HG02938 (cell line): ENCODE data around the gene MTARC1.

ENCODE experiments used
- ATAC-seq: cut with Tn5 transposase; IDR thresholded peaks from one replicate; pipeline ENCODE4 v1.9.1; 2021; ENCODE audit warnings: mild to moderate bottlenecking, moderate library complexity; ENCODE audit not compliant: unreplicated experiment

The MTARC1 gene

GRCh38 chr1:220769205-220769604 lies 17.5 kb upstream of the MTARC1 start:
- no peak for ATAC-seq

- ATAC-seq, result peak; percentile 83
Observed at GRCh38 chr1:220770245-220770913, 16.3 kb upstream of the MTARC1 start.

DNA sequence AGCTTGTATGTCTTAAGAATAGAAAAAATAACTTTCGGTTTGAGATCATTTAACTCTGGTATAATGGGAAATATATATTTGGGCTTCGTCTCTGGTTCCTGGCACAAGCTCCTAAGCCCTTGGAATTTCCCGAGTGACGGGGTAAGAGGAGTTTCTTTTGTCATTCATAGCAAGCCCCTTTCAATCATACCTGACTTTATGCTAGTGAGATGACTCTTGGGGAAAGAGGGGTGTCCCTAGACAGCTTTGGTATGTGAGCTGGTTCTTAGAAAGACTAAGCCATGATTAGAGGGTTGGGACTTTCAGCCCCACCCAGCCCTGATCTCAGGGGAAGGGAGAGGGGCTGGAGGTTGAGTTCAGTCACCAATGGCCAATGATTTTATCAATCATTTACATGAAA lies 13.9 kb upstream of the MTARC1 start:
- ATAC-seq, result peak; percentile 26

DNA sequence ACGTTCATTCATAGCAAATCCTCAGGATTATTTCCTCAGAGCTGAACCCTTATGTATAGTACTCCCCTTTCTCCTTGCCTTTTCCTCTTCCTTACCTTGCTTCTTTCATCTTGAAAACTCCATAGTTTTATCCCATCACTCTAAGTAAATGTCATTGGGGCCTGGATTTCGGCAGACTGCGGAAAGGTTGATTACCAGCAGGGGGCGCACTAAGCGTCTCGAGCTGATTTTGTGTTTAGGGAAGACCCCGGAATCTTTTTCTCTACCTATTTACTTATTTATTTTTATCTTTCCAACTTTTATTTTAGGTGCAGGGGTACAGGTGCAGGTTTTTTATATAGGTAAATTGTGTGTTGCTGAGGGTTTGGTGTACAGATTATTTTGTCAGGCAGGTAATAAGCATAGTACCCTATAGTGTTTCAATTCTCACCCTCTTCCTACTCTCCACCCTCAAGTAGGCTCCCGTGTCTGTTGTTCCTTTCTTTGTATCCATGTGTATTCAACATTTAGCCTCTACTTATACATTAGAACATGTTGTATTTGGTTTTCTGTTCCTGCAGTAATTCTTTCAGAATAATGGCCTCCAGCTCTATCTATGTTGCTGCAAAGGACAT lies 11.4 kb upstream of the MTARC1 start:
- ATAC-seq, result no peak

- no peak for ATAC-seq
Observed at GRCh38 chr1:220776254-220776653, 10.5 kb upstream of the MTARC1 start.

DNA sequence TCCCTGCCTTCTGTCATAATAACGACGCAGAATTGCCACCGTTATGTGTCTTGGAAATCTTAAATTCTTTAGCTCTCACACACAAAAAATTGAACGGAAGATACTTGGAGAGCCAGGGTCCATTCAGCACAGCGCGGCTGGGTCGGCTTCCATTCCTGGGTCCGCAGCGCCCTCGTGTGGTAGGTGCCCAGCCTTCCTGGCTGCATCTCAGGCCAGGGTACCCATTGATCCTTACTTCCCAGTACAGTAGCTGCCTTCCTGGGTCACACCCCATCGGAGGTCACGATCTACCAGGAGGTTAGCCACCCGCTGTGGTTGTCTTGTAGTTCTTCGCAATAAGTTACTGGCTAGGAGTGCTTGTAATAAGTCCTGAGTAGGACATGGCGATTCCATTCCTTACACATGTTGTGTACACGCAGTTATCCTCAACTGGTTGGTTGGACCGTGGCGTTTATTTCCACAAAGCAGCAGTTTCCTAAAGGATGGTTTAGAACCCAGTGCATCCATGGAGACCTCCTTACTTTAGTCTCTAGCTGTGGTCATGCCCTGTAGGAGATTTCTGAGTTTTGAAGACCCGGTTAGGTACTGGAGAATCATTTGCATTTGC lies 9.9 kb upstream of the MTARC1 start:
- peak; percentile 76 for ATAC-seq

DNA sequence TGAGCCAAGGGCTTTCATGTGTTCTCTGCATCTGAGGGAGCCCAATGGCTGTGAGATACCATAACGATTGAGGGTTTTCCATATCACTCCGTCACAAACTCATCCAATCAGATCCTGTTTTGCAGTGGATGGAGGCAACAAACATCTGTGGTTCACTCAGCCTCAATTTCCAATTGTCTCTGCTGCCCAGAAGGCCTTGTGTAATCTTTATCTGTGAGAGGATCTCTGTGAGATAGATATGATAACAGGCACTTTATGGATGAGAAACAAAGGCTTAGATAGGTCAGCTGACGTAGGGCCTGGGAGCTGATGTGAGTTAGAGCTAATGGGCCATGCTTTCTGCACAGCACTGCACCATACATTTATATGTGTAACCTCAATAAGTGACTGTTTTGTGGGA lies 3.3 kb upstream of the MTARC1 start:
- ATAC-seq, result no peak

DNA sequence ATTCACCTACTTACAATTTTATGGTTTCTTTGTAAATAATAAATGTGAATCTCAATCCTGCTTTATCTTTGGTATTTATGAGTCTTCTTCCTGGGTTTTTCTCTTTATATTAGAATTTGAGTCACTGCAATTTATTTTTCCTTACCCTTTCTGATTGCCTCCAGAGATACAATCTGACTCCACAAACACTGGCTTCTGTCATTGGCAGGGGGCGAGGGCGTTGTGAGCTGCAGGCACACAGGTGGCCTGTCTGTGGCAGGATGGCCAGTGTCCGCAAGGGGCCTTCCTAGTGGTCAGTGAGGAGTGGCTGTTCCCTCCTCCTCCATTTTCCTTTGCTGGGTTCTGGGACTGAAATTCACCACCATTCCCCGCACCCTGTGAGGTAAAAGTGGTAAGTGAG lies 2.0 kb upstream of the MTARC1 start:
- ATAC-seq, result no peak

DNA sequence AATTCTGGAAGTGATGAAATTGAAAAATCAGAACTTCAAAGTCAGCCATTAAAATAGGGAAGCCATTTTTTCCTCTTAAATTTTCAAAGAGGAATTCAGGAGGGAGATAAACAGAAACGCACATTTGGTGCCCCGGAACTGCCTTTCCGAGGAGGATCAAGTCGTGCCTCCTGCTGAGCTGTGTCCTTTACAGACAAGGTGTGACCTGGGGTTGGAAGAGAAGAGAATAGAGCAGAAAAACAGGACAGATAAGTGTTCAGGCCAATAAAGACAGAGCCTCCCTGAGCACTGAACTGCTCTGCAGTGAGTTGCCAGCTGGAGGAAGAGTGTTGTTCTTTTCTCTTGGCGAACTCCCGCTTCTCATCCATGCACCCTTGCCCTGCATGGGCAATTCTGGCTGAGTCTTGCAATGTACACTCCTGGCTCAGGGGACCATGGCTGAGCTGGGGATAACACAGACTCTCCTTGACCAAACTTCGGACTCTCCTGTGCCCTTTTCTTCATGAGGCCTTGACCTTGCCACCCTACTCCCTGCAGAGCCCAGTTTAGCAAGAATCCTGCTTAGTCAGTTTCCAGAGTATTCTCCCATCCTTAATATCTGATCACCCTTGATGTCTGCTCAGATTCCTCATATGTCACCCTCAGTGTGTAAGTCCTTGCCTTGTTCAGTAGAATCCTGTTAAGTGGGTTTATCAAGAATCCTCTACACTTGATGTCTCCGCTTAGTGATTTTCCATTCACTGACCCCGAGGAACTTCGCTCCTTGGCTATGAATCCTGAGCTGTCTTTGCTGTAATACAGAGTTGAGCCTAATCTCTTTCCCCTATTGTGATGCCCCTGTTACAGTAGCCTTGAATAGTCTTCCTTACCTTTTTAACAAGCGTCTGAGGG lies 1.3 kb upstream of the MTARC1 start:
- ATAC-seq, result no peak

DNA sequence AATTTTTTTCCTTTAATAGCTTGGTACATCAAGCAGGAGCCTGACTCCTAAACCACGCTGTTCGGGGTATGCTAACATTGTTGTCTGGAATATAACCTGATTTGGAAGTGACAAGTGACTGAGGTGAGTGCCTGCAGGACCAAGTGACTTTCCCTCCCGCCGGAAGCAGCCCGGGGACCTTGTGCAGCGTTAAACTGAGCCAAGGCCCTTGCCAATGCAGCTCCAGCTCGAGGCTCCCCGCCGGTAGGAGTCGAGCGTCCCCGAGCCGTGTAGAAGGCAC lies 716 bp upstream of the MTARC1 start:
- ATAC-seq, result peak; percentile 14

- peak; percentile 35 for ATAC-seq
Observed at GRCh38 chr1:220787069-220787619, 431 bp downstream of the MTARC1 start.

GRCh38 chr1:220788900-220789299 lies 2.2 kb downstream of the MTARC1 start:
- ATAC-seq, result no peak

DNA sequence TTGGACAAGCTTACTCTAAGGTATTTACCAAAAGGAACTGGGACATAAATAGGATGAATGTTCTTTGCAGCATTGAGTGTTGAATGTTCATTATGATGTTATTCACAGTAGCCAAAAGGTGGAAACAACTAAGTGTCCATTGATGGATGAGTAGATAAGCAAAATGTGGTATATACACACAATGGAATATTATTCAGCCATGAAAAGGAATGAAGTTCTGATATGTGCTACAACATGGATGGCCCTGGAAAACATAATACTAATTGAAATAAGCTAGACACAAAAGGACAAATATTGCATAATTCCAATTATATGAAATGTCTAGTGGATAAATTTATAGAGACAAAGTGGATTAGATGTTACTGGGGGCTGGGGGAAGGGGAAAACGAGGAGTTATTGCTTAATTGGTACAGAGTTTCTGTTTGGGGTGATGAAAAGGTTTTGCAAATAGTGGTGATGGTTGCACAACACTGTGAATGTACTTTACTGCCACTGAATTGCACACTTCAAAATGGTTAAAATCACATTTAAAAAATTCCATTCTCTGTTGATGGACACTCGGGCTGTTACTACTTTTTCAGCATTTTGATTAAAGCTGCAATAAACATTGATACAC lies 2.9 kb downstream of the MTARC1 start:
- no peak for ATAC-seq

DNA sequence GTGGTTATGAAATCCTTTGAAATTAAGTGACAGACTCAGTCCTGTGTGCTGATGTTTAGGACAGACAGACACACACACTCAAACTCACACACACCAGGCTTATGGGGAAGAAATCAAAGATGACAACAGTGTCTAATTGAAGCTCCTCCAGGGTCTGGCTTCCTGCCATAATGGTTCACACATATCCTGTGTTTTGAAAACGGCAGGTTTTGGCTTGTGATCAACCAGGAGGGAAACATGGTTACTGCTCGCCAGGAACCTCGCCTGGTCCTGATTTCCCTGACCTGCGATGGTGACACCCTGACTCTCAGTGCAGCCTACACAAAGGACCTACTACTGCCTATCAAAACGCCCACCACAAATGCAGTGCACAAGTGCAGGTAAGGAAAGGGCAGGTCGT lies 4.6 kb downstream of the MTARC1 start:
- ATAC-seq, result no peak

DNA sequence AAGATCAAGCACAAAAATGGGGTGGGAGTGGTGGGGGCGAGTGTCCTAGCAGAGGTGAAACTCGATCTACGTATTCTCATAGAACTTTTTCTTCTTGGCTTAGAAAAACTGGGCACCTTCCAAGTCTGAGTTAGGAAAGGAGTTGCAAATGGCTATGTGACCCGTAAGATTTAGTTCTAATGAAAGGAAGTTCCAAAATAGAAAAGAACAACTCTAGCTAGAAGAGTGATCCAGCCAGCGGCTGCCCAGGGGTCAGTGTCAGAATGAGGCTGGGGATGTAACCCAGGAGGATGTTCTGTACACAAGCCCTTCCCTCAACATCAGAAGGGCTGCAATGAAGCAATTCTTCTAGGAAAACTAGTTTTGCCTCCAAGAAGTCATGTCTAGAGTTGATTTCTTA lies 5.2 kb downstream of the MTARC1 start:
- ATAC-seq, result no peak

- ATAC-seq, result no peak
Observed at GRCh38 chr1:220796530-220796929, 9.8 kb downstream of the MTARC1 start.

DNA sequence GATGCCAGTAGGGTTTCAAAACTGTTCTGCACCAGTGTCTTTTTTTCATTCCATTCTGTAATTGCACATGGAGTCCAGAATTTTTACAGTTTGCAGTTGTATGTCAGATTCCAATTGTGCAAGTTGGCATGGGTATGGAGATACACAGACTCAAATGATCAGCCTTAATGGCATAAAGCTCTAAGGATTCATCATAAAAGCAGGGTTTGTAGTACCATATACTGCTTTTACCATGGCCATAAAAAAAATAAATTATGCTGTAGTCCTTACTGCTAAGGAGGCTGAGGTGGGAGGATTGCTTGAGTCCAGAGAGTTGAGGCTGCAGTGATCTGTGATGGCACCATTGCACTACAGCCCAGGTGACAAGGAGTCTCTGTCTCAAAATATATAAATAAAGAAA lies 10.3 kb downstream of the MTARC1 start:
- ATAC-seq, result no peak

DNA sequence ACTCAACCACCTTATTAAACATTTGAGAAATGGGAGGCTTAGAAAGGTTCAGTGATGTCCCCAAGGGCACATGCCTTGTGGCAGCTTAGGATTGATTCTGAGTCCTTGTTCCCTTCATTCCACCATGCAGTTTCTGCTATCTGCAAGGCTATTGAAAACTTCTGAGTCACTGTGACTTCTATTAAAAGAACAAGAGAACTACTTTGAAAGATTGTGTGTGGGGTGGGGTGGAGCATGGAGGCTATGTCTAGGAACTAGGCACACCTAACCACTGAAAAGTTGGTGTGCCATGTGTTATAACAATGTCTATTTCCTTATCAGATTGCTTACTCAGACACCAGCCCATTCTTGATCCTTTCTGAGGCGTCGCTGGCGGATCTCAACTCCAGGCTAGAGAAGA lies 10.8 kb downstream of the MTARC1 start:
- no peak for ATAC-seq

GRCh38 chr1:220798338-220798737 lies 11.6 kb downstream of the MTARC1 start:
- ATAC-seq, result no peak

DNA sequence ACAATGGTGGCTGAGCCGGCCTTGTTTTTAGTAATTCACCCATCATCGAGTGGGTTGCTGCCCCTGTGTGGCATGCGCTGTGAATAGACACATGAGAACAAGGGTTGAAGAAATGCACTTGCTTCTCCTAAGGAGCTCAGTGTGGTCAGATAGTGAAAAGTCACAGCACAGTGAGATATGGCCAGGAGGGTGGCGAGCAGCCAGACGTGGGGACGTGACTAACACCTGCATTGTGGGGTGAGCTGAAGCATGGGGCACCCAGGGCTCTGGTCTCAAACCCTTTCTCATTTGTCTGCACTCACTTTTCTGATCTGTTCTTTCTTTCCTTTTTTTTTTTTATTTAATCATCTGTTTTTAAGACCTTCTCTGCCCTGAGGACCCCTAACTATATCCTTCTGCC lies 13.5 kb downstream of the MTARC1 start:
- no peak for ATAC-seq
